Motor neuron (in vitro differentiated cells): ENCODE data around the gene OCA2. TPM values are rescaled to one million over a fixed set of nuclear protein-coding genes. Genes with fewer than 3 reads are reported as not detected.
"Not testable (repeated sequence)": the region's sequence is repeated elsewhere in the genome, so short reads cannot be mapped to it uniquely, and the experiment has no call there.

Experiments
- ATAC-seq, 8 experiments: fragments of 200-7000 bp; cut with Tn5 transposase; replicated peaks in 6 of 8; 2 replicates each; pipeline ENCODE4 v1.8.0; 2021; ENCODE audit warnings: mild to moderate bottlenecking in 8 of 8, moderate library complexity in 8 of 8
- H3K27ac ChIP-seq, 2 donors: fragments of 250-450 bp; sonication (Bioruptor Pico); 2 replicates each; pipeline ENCODE4 v1.9.0; 2021; ENCODE audit warnings: antibody characterized with exemption in 2 of 2, mild to moderate bottlenecking in 2 of 2, moderate library complexity in 1 of 2
- H3K4me1 ChIP-seq, 2 donors: fragments of 250-450 bp; sonication (Bioruptor Pico); replicated peaks in 1 of 2; 2 replicates each; pipeline ENCODE4 v1.6.1; 2021; ENCODE audit warnings: antibody characterized with exemption in 2 of 2, mild to moderate bottlenecking in 2 of 2, moderate library complexity in 1 of 2
- H3K4me3 ChIP-seq, 5 donors: fragments of 250-450 bp; sonication (Bioruptor Pico); 2 replicates each; pipeline ENCODE4 v1.9.0; 2021; ENCODE audit warnings: antibody characterized with exemption in 5 of 5, mild to moderate bottlenecking in 5 of 5, moderate library complexity in 4 of 5
- WGBS, 10 experiments: fragments of 450-650 bp; shearing (Covaris generic); methylation state at CpG; one replicate each; pipeline ENCODE4 v1.0.0; 2022; 5-methylcytosine and 5-hydroxymethylcytosine counted together
- in situ Hi-C, 9 experiments: fragments of 400-800 bp; cut with MboI; loops; one replicate each; pipeline ENCODE4 v1.15.0; 2021; ENCODE audit warnings: low sequenced_read_pairs in 9 of 9, low pct_unique_long_range_greater_than_20kb in 2 of 9; ENCODE audit not compliant: unreplicated experiment in 9 of 9
- total RNA-seq, 8 experiments: library from RNA; unstranded; fragments of 300-600 nt; gene quantifications; 2 replicates each; pipeline versions ENCODE4 v1.2.3 to v1.2.4, GENCODE V29; 2022

Gene OCA2
- total RNA-seq = 1 to 10 TPM in 1 of 8 experiments, under 1 TPM in 5, not detected in 2; 0.16 to 1.9 (median 0.29) TPM

- peaks cover 4 to 8% of the 10 kb centered on the region in 2 donors for H3K4me1 ChIP-seq
- ATAC-seq = peak in 7 of 8 experiments; percentile 6 to 46 (median 22)
- H3K4me3 ChIP-seq = peak within 1 kb of the TSS in 3 of 5 donors; percentile 6 to 21 (median 17)
- WGBS, 10 experiments = 0 to 20% (median 1%) methylated on average over 1 to 11 of the region's 52 CpGs; no CpG with 5 or more reads in 4 of the 10 experiments
- in situ Hi-C loops = no loop called here
- no peak within 1 kb of the TSS for H3K27ac ChIP-seq
These were observed at the start of gene OCA2 for GRCh38 chr15:28098766-28099554. Gene OCA2 (minus strand): TSS chr15:28099315. CDS start chr15:28081874, 17,441 bp downstream.

GRCh38 chr15:28147801-28148200 is 48.7 kb upstream of the OCA2 start:
- ATAC-seq = peak in 1 of 8 experiments; percentile 27
- in situ Hi-C loops = loop anchor here in 2 of 9 experiments (25.0 kb wide), 1 partner anchor 1260 kb away; no protein-coding TSS in a partner anchor
- no peaks in the 10 kb centered on the region for H3K4me1 ChIP-seq
- WGBS, 10 experiments = 80 to 100% (median 93%) methylated on average over 1 to 3 of the region's 3 CpGs; no CpG with 5 or more reads in 2 of the 10 experiments
- no peak overlapping the region for H3K4me3 ChIP-seq
- H3K27ac ChIP-seq = no peak overlapping the region

- not testable (repeated sequence) for H3K27ac ChIP-seq, H3K4me3 ChIP-seq, H3K4me1 ChIP-seq
- in situ Hi-C loops = loop anchor here in 2 of 9 experiments (25.0 kb wide), 1 partner anchor 1258 kb away; no protein-coding TSS in a partner anchor
- WGBS, 10 experiments = 93 to 100% (median 100%) methylated on average over 1 to 3 of the region's 4 CpGs; no CpG with 5 or more reads in 7 of the 10 experiments
- peak in 1 of 8 experiments; percentile 67 for ATAC-seq
These were observed 46.3 kb upstream of the OCA2 start for GRCh38 chr15:28145419-28145818.

DNA sequence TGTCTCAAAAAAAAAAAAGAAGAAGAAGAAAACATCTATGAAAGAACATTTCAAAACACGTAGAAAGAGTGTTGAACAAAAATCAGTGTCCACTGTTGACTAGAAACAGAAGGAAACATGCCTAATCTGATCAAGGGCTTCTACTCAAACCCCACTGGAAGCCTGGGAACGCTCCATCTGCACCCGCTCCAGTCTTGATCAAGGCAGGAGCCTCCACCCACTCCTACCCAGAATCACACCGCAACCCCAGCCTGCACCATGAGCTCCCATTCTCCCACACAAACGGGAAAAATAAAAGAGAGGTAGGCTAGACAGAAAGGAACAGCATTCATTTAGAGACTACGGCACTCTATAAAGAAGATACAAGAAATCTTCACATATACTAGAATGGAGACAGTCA is 40.9 kb upstream of the OCA2 start:
- Histone ChIP-seq H3K4me1 (no peaks in the 10 kb centered on the region), H3K4me3 (no peak overlapping the region), H3K27ac (no peak overlapping the region)
- no peak for ATAC-seq
- in situ Hi-C loops = loop anchor here in 2 of 9 experiments (25.0 kb wide), 1 partner anchor 1253 kb away; no protein-coding TSS in a partner anchor
- 89 to 100% (median 98%) methylated on average over 1 to 6 of the region's 6 CpGs; no CpG with 5 or more reads in 2 of the 10 experiments for WGBS, 10 experiments

DNA sequence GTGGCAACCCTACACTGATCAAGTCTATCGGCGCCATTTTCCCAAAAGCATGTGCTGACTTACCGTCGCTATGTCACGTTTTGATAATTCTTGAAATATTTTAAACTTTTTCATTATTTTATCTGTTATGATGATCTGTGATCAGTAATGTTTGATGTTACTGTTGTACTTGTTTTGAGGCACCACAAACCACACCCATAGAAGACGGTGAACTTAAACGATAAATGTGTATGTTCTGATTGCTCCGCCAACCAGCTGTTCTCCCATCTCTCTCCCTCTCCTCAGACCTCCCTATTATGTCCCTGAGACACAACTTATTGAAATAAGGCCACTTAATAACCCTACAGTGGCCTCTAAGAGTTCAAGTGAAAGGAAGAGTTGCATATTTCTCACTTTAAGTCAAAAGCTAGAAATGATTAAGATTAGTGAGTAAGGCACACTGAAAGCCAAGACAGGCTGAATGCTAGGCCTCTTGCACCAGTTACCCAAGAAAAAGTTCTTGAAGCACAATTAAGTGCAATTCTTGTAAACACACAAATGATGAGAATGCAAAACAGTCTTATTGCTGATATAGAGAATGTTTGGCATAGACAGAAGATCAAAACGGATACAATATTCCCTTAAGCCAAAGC is 38.4 kb upstream of the OCA2 start:
- in situ Hi-C loops = loop anchor here in 2 of 9 experiments (25.0 kb wide), 1 partner anchor 1250 kb away; no protein-coding TSS in a partner anchor
- not testable (repeated sequence) for H3K27ac ChIP-seq, ATAC-seq, H3K4me3 ChIP-seq, H3K4me1 ChIP-seq
- WGBS, 10 experiments = 50 to 100% (median 91%) methylated on average over 1 to 9 of the region's 9 CpGs

DNA sequence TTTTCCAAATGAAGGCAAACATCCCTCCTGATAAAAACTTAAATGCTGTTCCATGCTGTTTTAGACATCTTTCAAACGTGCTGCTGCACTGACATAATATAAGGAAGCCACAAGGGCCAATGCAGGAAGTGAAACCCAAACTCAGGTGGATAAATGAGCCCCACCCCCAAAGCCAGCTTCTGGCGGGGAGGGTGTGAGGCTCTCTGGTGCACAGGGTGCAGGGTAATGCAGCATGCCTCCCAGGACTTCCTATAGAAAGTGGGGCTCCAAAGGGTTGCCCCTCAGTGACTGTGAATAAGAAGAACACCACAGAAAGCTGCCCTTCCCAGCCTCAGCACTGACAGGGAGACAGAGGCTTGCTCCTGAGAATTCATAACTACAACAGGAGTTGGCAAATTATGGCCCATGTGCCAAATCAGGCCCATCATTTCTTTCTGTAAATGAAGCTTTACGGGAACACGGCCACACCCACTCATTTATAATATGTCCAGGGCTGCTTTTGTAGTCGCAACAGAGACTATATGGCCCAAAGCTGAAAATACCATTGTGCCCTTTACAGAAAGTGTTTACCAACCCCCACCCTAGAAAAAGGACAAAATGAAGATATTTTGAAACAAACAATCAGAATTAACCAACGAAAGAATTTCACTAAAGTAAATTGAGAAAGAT is 37.3 kb upstream of the OCA2 start:
- not testable (repeated sequence) for H3K27ac ChIP-seq, H3K4me1 ChIP-seq, H3K4me3 ChIP-seq
- in situ Hi-C loops = loop anchor here in 2 of 9 experiments (25.0 kb wide), 1 partner anchor 1249 kb away; no protein-coding TSS in a partner anchor
- 28 to 100% (median 62%) methylated on average over 1 to 5 of the region's 6 CpGs; no CpG with 5 or more reads in 1 of the 10 experiments for WGBS, 10 experiments
- peak in 7 of 8 experiments; percentile 18 to 71 (median 55) for ATAC-seq

DNA sequence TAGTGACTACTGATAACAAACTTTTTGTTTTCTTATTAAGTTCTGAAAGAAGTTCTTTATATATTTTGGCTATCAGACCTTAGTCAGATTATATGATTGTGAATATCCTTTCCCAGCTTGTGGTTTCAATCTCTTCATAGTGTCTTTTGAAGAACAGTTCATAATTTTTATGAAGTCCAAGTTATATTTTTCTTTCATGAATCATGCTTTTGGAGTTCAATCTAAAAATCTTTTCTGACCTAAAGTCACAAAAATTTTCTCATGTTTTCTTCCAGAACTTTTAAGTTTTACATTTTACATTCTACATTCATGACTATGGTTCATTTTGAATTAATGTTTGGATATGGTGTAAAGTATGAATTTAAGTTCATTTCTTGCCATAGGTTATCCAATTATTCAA is 34.2 kb upstream of the OCA2 start:
- no peak overlapping the region for H3K4me3 ChIP-seq

DNA sequence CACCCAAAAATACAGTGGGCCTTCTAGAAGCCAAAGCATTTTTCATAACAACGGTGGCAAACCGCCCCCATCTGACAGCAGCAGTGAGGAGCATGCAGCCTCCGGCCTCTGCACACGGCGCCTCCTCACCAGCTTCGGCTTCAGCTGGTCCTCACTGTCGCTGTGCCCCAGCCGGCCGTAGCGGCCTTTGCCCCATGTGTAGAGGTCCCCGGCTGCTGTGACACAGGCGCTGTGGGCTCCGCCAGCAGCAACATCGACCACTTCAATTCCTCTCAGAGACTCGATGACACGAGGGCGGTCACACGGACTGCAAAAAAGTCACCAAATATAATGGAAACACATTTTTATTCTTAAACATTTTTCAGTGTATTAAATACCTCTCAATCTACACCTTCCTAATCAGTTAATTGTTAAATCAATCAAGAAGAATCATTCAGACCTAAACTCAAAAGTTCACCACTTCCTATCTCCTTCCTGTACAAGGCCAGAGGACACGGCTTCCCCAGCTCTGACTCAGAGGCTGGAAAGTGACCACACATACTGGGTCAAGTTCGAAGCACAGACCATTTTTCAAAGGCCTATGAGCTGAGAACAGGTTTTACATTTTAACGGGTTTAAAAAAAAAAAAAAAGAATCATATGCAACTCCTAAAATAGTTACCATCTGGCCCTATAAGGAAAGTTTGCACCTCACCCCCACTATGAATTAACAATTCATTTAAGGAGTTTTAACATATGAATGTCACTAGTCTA is 33.6 kb upstream of the OCA2 start:
- in situ Hi-C loops = loop anchor here in 2 of 9 experiments (25.0 kb wide), 1 partner anchor 1245 kb away; no protein-coding TSS in a partner anchor
- Histone ChIP-seq H3K27ac (no peak overlapping the region), H3K4me3 (no peak overlapping the region), H3K4me1 (no peaks in the 10 kb centered on the region)
- peak in 3 of 8 experiments; percentile 86 to 97 (median 92) for ATAC-seq
- WGBS, 10 experiments = 0 to 100% (median 54%) methylated on average over 1 to 17 of the region's 21 CpGs

More for the DNA sequence above, 34.2 kb upstream of the OCA2 start:
- H3K27ac ChIP-seq = no peak overlapping the region
- H3K4me1 ChIP-seq = no peaks in the 10 kb centered on the region
- in situ Hi-C loops = loop anchor here in 2 of 9 experiments (25.0 kb wide), 1 partner anchor 1246 kb away; no protein-coding TSS in a partner anchor
- ATAC-seq = no peak

- Histone ChIP-seq H3K4me3 (no peak overlapping the region), H3K27ac (no peak overlapping the region), H3K4me1 (no peaks in the 10 kb centered on the region)
- ATAC-seq = no peak
- in situ Hi-C loops = loop anchor here in 2 of 9 experiments (25.0 kb wide), 1 partner anchor 1245 kb away; no protein-coding TSS in a partner anchor
- 86 to 100% (median 95%) methylated on average over 2 to 7 of the region's 13 CpGs; no CpG with 5 or more reads in 7 of the 10 experiments for WGBS, 10 experiments
These were observed 32.8 kb upstream of the OCA2 start for GRCh38 chr15:28131946-28132345.

DNA sequence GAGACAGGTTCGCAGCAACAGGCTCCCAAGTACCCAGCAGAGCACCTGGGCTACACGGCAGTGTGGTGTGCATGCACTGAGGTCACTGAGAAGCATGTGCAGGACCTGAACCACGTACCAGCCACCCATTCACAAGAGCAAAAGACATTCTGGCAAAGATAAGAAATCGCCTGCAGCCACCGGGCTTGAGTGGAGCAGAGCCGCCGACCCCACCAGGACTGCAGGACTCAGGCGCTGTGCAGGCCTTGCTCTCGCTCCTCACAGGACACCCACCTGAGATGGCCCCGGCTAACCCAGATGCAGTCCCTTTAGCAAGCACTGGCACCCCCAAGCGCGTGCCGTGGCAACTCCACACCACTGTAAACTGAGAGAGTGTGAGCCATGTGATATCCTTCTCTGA is 32.3 kb upstream of the OCA2 start:
- H3K27ac ChIP-seq = no peak overlapping the region
- no peak for ATAC-seq
- in situ Hi-C loops = loop anchor here in 2 of 9 experiments (25.0 kb wide), 1 partner anchor 1244 kb away; no protein-coding TSS in a partner anchor
- 97 to 100% (median 100%) methylated on average over 1 to 6 of the region's 13 CpGs; no CpG with 5 or more reads in 5 of the 10 experiments for WGBS, 10 experiments
- no peak overlapping the region for H3K4me3 ChIP-seq
- H3K4me1 ChIP-seq = no peaks in the 10 kb centered on the region

GRCh38 chr15:28130651-28131050 is 31.5 kb upstream of the OCA2 start:
- H3K4me1 ChIP-seq = no peaks in the 10 kb centered on the region
- 100% methylated on average over 2 of the region's 7 CpGs; no CpG with 5 or more reads in 8 of the 10 experiments for WGBS, 10 experiments
- no peak overlapping the region for H3K27ac ChIP-seq
- no peak for ATAC-seq
- in situ Hi-C loops = loop anchor here in 2 of 9 experiments (25.0 kb wide), 1 partner anchor 1243 kb away; no protein-coding TSS in a partner anchor
- H3K4me3 ChIP-seq = no peak overlapping the region
